Kidney epithelial cell (primary cell): ENCODE measurements around the gene SLC2A5. TPM values are rescaled to one million over a fixed set of nuclear protein-coding genes. Genes with fewer than 3 reads are reported as not detected.
A peak's percentile ranks its signal among the peaks of the same experiment; 100 is the strongest.
"Not testable (repeated sequence)": the region's sequence is repeated elsewhere in the genome, so short reads cannot be mapped to it uniquely, and the experiment has no call there.

ENCODE experiments used
- DNase-seq: peaks from one replicate; pipeline ENCODE4 v3.0.0-alpha.2; 2010; ENCODE audit warnings: low read depth
- H3K27me3 ChIP-seq: 2 replicates; pipeline ENCODE4 v1.6.0; 2011; ENCODE audit warnings: low read length; ENCODE audit not compliant: control insufficient read depth, insufficient read depth
- H3K36me3 ChIP-seq: 2 replicates; pipeline ENCODE4 v1.5.1; 2011; ENCODE audit warnings: low read length; ENCODE audit not compliant: control insufficient read depth, insufficient read depth
- H3K4me3 ChIP-seq: 2 replicates; pipeline ENCODE4 v1.5.1; 2011; ENCODE audit warnings: low read depth, mild to moderate bottlenecking, control low read depth, low read length
- CTCF ChIP-seq: IDR thresholded peaks from 2 replicates; pipeline ENCODE4 v1.5.1; 2011; ENCODE audit warnings: mild to moderate bottlenecking, moderate library complexity, low read length, control low read depth, inconsistent platforms; ENCODE audit not compliant: insufficient read depth, poor library complexity, severe bottlenecking
- total RNA-seq: library from RNA; depleted of rRNA; stranded (reverse); fragments of >200 nt; gene quantifications from 2 replicates; pipeline ENCODE4 v1.2.3, GENCODE V29; 2015

SLC2A5 gene
- total RNA-seq, 1 donor from 2014 or later: not detected

- Histone ChIP-seq H3K27me3 (peaks cover 2% of the 10 kb centered on the region), H3K36me3 (no peaks in the 10 kb centered on the region), H3K4me3 (no peak overlapping the region)
- no peak for TF ChIP-seq CTCF
- DNase-seq: no peak
Measured at GRCh38 chr1:9008236-9008635, 61.2 kb downstream of the SLC2A5 start.

- no peak for DNase-seq
- no peak for TF ChIP-seq CTCF
- Histone ChIP-seq H3K27me3 (peaks cover 2% of the 10 kb centered on the region), H3K36me3 (no peaks in the 10 kb centered on the region), H3K4me3 (no peak overlapping the region)
Measured at GRCh38 chr1:9006956-9007615, 62.3 kb downstream of the SLC2A5 start.

GRCh38 chr1:9005395-9005708 lies 64.1 kb downstream of the SLC2A5 start:
- H3K27me3 ChIP-seq: peaks cover 2% of the 10 kb centered on the region
- H3K4me3 ChIP-seq: no peak overlapping the region
- DNase-seq: no peak
- no peaks in the 10 kb centered on the region for H3K36me3 ChIP-seq
- no peak for TF ChIP-seq CTCF

- Histone ChIP-seq H3K27me3 (peaks cover under 1% of the 10 kb centered on the region), H3K36me3 (no peaks in the 10 kb centered on the region), H3K4me3 (no peak overlapping the region)
- peak; percentile 98 for TF ChIP-seq CTCF
- peak; percentile 38 for DNase-seq
Measured at GRCh38 chr1:9004700-9005394, 64.6 kb downstream of the SLC2A5 start.

GRCh38 chr1:9004031-9004699 lies 65.3 kb downstream of the SLC2A5 start:
- Histone ChIP-seq H3K27me3 (no peaks in the 10 kb centered on the region), H3K36me3 (no peaks in the 10 kb centered on the region), H3K4me3 (no peak overlapping the region)
- TF ChIP-seq CTCF: no peak
- no peak for DNase-seq

GRCh38 chr1:9002215-9002560 lies 67.2 kb downstream of the SLC2A5 start:
- not testable (repeated sequence) for H3K27me3 ChIP-seq, H3K4me3 ChIP-seq, H3K36me3 ChIP-seq, DNase-seq

- peak; percentile 10 for DNase-seq
- H3K36me3 ChIP-seq, H3K4me3 ChIP-seq, H3K27me3 ChIP-seq: not testable (repeated sequence)
Measured at GRCh38 chr1:9001534-9002214, 67.8 kb downstream of the SLC2A5 start.

GRCh38 chr1:8993962-8994675 lies 75.3 kb downstream of the SLC2A5 start:
- H3K27me3 ChIP-seq, DNase-seq, H3K4me3 ChIP-seq, H3K36me3 ChIP-seq: not testable (repeated sequence)
